Epidermal melanocyte (primary cell): ENCODE measurements around the gene GABRD.
"Not testable (repeated sequence)": the region's sequence is repeated elsewhere in the genome, so short reads cannot be mapped to it uniquely, and the experiment has no call there.

Experiments used
- DNase-seq: peaks from one replicate; pipeline ENCODE4 v3.0.0; 2011; ENCODE audit warnings: low spot score; ENCODE audit not compliant: insufficient read length

Gene GABRD

GRCh38 chr1:2019172-2019543, at the start of gene GABRD:
GABRD (plus strand) TSS chr1:2019345; CDS start chr1:2019424, 79 bp downstream.
- no peak for DNase-seq

GRCh38 chr1:1969505-1969900, 49.6 kb upstream of the GABRD start:
- no peak for DNase-seq

- no peak for DNase-seq
Measured at GRCh38 chr1:1969953-1970716, 49.0 kb upstream of the GABRD start.

- DNase-seq: no peak
Measured at GRCh38 chr1:1971017-1971416, 48.1 kb upstream of the GABRD start.

GRCh38 chr1:1971688-1972087, 47.5 kb upstream of the GABRD start:
- no peak for DNase-seq

GRCh38 chr1:1972976-1973715, 46.0 kb upstream of the GABRD start:
- DNase-seq: no peak

GRCh38 chr1:1973716-1974642, 45.2 kb upstream of the GABRD start:
- DNase-seq: no peak

GRCh38 chr1:1974834-1975233, 44.3 kb upstream of the GABRD start:
- DNase-seq: no peak

GRCh38 chr1:1975535-1975934, 43.6 kb upstream of the GABRD start:
- no peak for DNase-seq

GRCh38 chr1:1976031-1976430, 43.1 kb upstream of the GABRD start:
- no peak for DNase-seq

GRCh38 chr1:1978108-1978507, 41.0 kb upstream of the GABRD start:
- DNase-seq: no peak

- DNase-seq: not testable (repeated sequence)
Measured at GRCh38 chr1:1978690-1979481, 40.3 kb upstream of the GABRD start.

GRCh38 chr1:1979482-1980165, 39.5 kb upstream of the GABRD start:
- DNase-seq: no peak

GRCh38 chr1:1980467-1981141, 38.5 kb upstream of the GABRD start:
- DNase-seq: no peak

- no peak for DNase-seq
Measured at GRCh38 chr1:1981142-1981500, 38.0 kb upstream of the GABRD start.

- not testable (repeated sequence) for DNase-seq
Measured at GRCh38 chr1:1981631-1982327, 37.4 kb upstream of the GABRD start.

GRCh38 chr1:1982379-1983232, 36.5 kb upstream of the GABRD start:
- no peak for DNase-seq

GRCh38 chr1:1984560-1985070, 34.5 kb upstream of the GABRD start:
- no peak for DNase-seq
